A673 (cell line): Measurements from ENCODE around the gene U2AF1L4. TPM values are rescaled to one million over a fixed set of nuclear protein-coding genes. Genes with fewer than 3 reads are reported as not detected.

Experiments
- BruUV-seq: library from RNA; stranded (reverse); fragments of 400-500 nt; replicated peaks from 2 replicates; lab custom pipeline; 2021; lab: Mats Ljungman, UMichigan
- CTCF ChIA-PET: fragments of 300-600 bp; sonication (Branson Sonifier 250); formaldehyde crosslinking; loops from one replicate; lab custom pipeline; 2022; ENCODE audit warnings: antibody characterized with exemption; lab: Charles Lee
- POLR2A ChIA-PET: fragments of 300-600 bp; sonication (Branson Sonifier 250); formaldehyde crosslinking; loops from one replicate; lab custom pipeline; 2022; ENCODE audit warnings: antibody characterized with exemption; ENCODE audit not compliant: low non-redundant PET; lab: Charles Lee
- DNase-seq: peaks from one replicate; pipeline ENCODE4 v3.0.0-alpha.2; 2015; ENCODE audit warnings: low spot score
- H3K27ac ChIP-seq: fragments of 200-600 bp; sonication (generic); 2 replicates; pipeline ENCODE4 v1.5.1; 2016; ENCODE audit warnings: mixed run types, low read depth, mild to moderate bottlenecking, mixed read lengths, antibody characterized with exemption, low read length; ENCODE audit not compliant: poor library complexity, severe bottlenecking
- H3K27me3 ChIP-seq: fragments of 200-600 bp; sonication (generic); replicated peaks from 2 replicates; pipeline ENCODE4 v1.6.1; 2017; ENCODE audit warnings: mixed run types, low read depth, mild to moderate bottlenecking, mixed read lengths, antibody characterized with exemption, low read length; ENCODE audit not compliant: insufficient read depth, poor library complexity
- H3K36me3 ChIP-seq: fragments of 200-600 bp; sonication (generic); 2 replicates; pipeline ENCODE4 v1.6.1; 2016; ENCODE audit warnings: mixed run types, mild to moderate bottlenecking, mixed read lengths, antibody characterized with exemption, low read length; ENCODE audit not compliant: insufficient read depth, poor library complexity, severe bottlenecking
- H3K4me1 ChIP-seq: fragments of 200-600 bp; sonication (generic); 2 replicates; pipeline ENCODE4 v1.6.1; 2017; ENCODE audit warnings: mixed run types, mild to moderate bottlenecking, mixed read lengths, antibody characterized with exemption, low read length; ENCODE audit not compliant: insufficient read depth, poor library complexity, severe bottlenecking
- H3K4me3 ChIP-seq: fragments of 200-600 bp; sonication (generic); 2 replicates; pipeline ENCODE4 v1.5.1; 2016; ENCODE audit warnings: low read depth, mixed run types, mild to moderate bottlenecking, mixed read lengths, low read length; ENCODE audit not compliant: poor library complexity, severe bottlenecking
- H3K9me3 ChIP-seq: fragments of 200-600 bp; sonication (generic); 2 replicates; pipeline ENCODE4 v1.6.1; 2016; ENCODE audit warnings: mixed run types, low read depth, mild to moderate bottlenecking, mixed read lengths, antibody characterized with exemption, low read length; ENCODE audit not compliant: poor library complexity, severe bottlenecking
- EZH2 ChIP-seq: fragments of 200-600 bp; sonication (generic); IDR thresholded peaks from 2 replicates; pipeline ENCODE4 v1.6.1; 2017; ENCODE audit warnings: borderline replicate concordance, low read depth, mild to moderate bottlenecking, mixed read lengths, antibody characterized with exemption, low read length; ENCODE audit not compliant: poor library complexity, severe bottlenecking
- intact Hi-C: fragments of 100-400 bp; cut with micrococcal nuclease; formaldehyde crosslinking; loops from one replicate; pipeline ENCODE4 v1.10.0; 2022; ENCODE audit not compliant: unreplicated experiment
- total RNA-seq: library from RNA; stranded (reverse); gene quantifications from 2 replicates; pipeline ENCODE4 v1.2.3, GENCODE V29; 2021
- TF ChIP-seq, protein P1 (sequence below): fragments of 300-800, 200-600 bp; sonication (generic); conservative IDR thresholded peaks from 2 replicates; pipeline ENCODE4 v1.5.1; 2017; ENCODE audit warnings: low read depth, mild to moderate bottlenecking, antibody characterized with exemption, low read length, moderate library complexity, mixed read lengths

The U2AF1L4 gene
- total RNA-seq, 1 experiment from 2014 or later = 21.0 TPM

DNA sequence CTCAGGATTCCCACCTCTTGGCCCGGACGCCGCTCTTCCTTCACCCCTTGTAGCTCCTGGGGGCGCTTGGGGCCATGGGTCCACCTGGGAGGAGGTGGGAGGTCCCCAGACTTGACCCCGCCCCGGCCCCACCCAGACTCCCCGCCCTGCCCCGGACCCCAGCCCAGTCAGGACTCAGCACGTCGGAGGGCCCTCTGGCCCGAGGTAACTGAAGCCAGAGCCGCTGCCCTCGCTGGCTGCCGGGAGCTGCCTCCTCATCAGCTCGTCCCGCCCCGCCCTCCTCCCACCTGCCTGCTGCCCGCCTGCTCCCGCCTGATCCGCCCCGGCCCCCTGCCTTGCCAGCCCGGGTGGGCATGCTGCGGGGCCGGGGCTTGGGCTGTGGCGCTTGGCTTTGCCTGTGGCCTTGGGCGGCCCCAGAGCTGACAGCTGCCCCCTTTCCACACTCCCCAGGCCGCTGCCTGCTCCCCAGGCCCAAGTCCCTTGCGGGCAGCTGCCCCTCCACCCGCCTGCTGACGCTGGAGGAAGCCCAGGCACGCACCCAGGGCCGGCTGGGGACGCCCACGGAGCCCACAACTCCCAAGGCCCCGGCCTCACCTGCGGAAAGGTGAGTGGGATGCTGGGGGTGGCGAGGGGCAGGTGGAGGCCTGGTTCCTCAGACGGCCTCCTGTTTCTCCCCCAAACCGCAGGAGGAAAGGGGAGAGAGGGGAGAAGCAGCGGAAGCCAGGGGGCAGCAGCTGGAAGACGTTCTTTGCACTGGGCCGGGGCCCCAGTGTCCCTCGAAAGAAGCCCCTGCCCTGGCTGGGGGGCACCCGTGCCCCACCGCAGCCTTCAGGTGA, 39.5 kb upstream of the U2AF1L4 start:
- TF ChIP-seq EZH2 = no peak
- TF ChIP-seq, protein P1, sequence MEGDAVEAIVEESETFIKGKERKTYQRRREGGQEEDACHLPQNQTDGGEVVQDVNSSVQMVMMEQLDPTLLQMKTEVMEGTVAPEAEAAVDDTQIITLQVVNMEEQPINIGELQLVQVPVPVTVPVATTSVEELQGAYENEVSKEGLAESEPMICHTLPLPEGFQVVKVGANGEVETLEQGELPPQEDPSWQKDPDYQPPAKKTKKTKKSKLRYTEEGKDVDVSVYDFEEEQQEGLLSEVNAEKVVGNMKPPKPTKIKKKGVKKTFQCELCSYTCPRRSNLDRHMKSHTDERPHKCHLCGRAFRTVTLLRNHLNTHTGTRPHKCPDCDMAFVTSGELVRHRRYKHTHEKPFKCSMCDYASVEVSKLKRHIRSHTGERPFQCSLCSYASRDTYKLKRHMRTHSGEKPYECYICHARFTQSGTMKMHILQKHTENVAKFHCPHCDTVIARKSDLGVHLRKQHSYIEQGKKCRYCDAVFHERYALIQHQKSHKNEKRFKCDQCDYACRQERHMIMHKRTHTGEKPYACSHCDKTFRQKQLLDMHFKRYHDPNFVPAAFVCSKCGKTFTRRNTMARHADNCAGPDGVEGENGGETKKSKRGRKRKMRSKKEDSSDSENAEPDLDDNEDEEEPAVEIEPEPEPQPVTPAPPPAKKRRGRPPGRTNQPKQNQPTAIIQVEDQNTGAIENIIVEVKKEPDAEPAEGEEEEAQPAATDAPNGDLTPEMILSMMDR = no peak
- no peak for DNase-seq
- no peak overlapping the region for H3K4me3 ChIP-seq
- H3K9me3 ChIP-seq = no peaks in the 10 kb centered on the region
- H3K4me1 ChIP-seq = no peaks in the 10 kb centered on the region
- peaks cover 14% of the 10 kb centered on the region for H3K36me3 ChIP-seq
- H3K27ac ChIP-seq = no peak overlapping the region
- H3K27me3 ChIP-seq = no peaks in the 10 kb centered on the region
- CTCF ChIA-PET = interaction anchor here (0.5 kb wide), 1 partner anchor 197 kb away, joined by 4 read pairs; no protein-coding TSS in a partner anchor
- POLR2A ChIA-PET = no interaction called here
- intact Hi-C loops = no loop called here
- no TSS peak for BruUV-seq

DNA sequence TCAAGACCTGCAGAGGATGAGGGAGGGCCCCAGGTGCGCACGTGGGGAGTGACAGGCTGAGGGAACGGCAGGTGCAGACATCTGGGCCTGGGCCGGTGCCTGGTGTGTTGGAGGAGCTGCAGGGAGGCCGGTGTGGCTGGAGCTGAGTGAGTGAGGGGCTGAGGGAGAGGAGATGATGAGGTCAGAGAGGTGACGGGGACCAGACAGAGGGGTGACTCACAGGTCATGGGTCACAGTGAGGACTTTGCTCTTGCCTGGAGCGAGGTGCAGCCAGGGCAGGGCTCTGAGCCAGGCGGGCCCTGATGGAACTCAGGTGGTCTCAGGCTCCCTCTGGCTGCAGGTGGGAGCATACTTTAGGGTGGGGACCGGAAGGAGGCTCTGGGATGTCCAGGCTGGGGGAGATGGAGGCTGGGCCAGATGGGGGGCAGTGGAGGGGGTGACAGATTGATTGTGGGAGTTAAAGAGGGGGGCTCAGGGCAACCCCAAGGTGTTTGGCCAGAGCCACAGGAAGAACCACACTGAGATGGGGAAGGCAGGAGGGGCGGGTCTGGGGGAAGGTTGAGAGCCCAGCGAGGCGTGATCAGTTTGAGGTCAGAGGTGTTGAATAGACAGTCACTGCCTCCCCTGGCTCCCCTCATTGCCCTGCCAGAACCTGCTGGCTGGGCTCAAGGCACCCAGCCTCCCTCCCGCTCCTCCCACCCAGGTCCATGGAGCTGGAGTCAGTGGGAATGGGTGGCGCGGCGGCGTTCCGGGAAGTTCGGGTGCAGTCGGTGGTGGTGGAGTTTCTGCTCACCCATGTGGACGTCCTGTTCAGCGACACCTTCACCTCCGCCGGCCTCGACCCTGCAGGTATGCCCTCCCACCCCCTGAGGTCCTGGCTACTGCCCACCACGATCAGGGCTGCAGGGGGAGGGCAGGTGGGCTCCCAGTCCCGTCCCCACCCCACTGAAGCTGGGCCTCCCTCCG, 38.5 kb upstream of the U2AF1L4 start:
- Histone ChIP-seq H3K27ac (no peak overlapping the region), H3K4me1 (no peaks in the 10 kb centered on the region), H3K9me3 (no peaks in the 10 kb centered on the region), H3K27me3 (no peaks in the 10 kb centered on the region), H3K4me3 (no peak overlapping the region), H3K36me3 (peaks cover 19% of the 10 kb centered on the region)
- intact Hi-C loops = no loop called here
- POLR2A ChIA-PET = no interaction called here
- TF ChIP-seq, protein P1 = no peak
- TF ChIP-seq EZH2 = no peak
- CTCF ChIA-PET = interaction anchor here (0.5 kb wide), 1 partner anchor 197 kb away, joined by 4 read pairs; no protein-coding TSS in a partner anchor
- no peak for DNase-seq
- no TSS peak for BruUV-seq

DNA sequence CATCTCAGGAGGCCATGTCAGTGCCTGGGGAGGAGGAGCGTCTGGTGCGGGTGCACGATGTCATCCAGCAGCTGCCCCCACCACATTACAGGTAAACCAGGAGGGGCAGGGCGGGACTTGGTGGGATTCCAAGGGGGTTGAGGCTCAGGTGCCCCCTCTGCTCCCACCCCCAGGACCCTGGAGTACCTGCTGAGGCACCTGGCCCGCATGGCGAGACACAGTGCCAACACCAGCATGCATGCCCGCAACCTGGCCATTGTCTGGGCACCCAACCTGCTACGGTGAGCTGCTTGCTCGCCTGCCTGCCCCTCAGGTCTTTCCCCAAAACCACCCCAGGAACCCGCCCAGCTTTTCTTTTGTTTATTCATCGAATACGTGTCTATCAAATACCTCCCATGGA, 37.4 kb upstream of the U2AF1L4 start:
- TF ChIP-seq EZH2 = no peak
- TF ChIP-seq, protein P1 = no peak
- no peak for DNase-seq
- Histone ChIP-seq H3K4me3 (no peak overlapping the region), H3K9me3 (no peaks in the 10 kb centered on the region), H3K27me3 (no peaks in the 10 kb centered on the region), H3K4me1 (no peaks in the 10 kb centered on the region), H3K27ac (no peak overlapping the region), H3K36me3 (peaks cover 30% of the 10 kb centered on the region)
- BruUV-seq = no TSS peak
- ChIA-PET CTCF (no interaction called here), POLR2A (no interaction called here)
- intact Hi-C loops = no loop called here
